ENCODE measurements around the gene MMP19. TPM values are rescaled to one million over a fixed set of nuclear protein-coding genes. Genes with fewer than 3 reads are reported as not detected.

Gene MMP19
- total RNA-seq, 4 donors from 2014 or later: 5.5 to 17.4 (median 8.5) TPM

DNA sequence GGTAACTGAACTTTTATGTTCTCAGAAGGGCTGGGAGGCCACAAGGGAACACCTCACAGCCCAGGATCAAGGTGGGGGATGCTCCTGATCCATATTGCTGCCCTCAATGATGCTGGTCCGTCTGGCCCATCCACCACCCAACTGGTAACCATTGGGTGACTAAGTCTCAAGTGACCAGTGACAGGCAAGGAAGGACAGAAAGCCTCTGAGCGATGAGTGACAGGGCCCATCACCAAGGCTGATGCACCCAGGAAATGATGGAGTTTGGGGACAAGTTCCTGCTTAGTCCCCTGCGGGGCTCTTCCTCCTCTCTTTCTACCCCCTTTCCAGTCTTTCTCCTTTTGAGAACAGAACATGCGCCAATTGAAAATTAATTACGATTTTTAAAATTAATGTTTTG lies 2.6 kb upstream of the MMP19 start:
- intact Hi-C loops (cut with DNase I): no loop called here
- Histone ChIP-seq H3K4me3 (no peak overlapping the region), H3K9me3 (no peaks in the 10 kb centered on the region), H3K27ac (replicated peaks in 1 of 4) (peak overlapping the region in 3 of 4 donors; percentile 14 to 87 (median 48)), H3K4me1 (peaks cover 18 to 44% (median 30%) of the 10 kb centered on the region in 4 donors), H3K36me3 (no peaks in the 10 kb centered on the region), H3K27me3 (peaks cover 0 to 49% (median 0%) of the 10 kb centered on the region in 4 donors)
- 74% methylated on average over 5 of the region's 5 CpGs for WGBS
- TF ChIP-seq POLR2A (IDR thresholded peaks at IDR 0.05; ENCODE audit: low read depth): no peak
- no peak for TF ChIP-seq EP300 (IDR thresholded peaks at IDR 0.05)
- no peak for TF ChIP-seq CTCF (IDR thresholded peaks at IDR 0.05)
- TF ChIP-seq POLR2AphosphoS5 (IDR thresholded peaks at IDR 0.05): no peak
- no peak for DNase-seq (ENCODE audit: extremely low spot score)

DNA sequence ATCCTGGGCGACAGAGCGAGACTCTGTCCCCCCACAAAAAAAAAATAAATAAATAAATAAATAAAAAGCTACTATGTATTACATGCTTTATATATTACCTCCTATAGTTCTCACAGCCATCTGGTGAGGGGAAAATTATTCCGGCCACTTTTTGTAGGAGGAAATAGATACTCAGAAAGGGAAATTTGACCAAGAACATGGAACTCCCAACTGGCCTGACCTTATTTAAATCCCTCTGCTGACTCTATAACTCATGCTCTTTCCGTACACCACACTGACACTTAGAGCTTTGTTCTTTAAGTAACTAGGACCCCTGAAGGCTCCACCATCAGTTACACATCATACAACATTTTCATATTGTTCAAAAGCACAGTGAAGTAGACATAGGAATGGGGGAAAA lies 2.2 kb upstream of the MMP19 start:
- 85% methylated on average over 4 of the region's 4 CpGs for WGBS
- H3K4me1 ChIP-seq: peaks cover 18 to 44% (median 28%) of the 10 kb centered on the region in 4 donors
- H3K27me3 ChIP-seq: peaks cover 0 to 45% (median 0%) of the 10 kb centered on the region in 4 donors
- H3K9me3 ChIP-seq: no peaks in the 10 kb centered on the region
- no peaks in the 10 kb centered on the region for H3K36me3 ChIP-seq
- no peak overlapping the region for H3K4me3 ChIP-seq
- no peak for TF ChIP-seq POLR2AphosphoS5 (IDR thresholded peaks at IDR 0.05)
- no peak for TF ChIP-seq EP300 (IDR thresholded peaks at IDR 0.05)
- TF ChIP-seq POLR2A (IDR thresholded peaks at IDR 0.05; ENCODE audit: low read depth): no peak
- TF ChIP-seq CTCF (IDR thresholded peaks at IDR 0.05): no peak
- no peak for DNase-seq (ENCODE audit: extremely low spot score)
- intact Hi-C loops (cut with DNase I): no loop called here
- H3K27ac ChIP-seq (replicated peaks in 1 of 4): peak overlapping the region in 2 of 4 donors; percentile 14 to 48

DNA sequence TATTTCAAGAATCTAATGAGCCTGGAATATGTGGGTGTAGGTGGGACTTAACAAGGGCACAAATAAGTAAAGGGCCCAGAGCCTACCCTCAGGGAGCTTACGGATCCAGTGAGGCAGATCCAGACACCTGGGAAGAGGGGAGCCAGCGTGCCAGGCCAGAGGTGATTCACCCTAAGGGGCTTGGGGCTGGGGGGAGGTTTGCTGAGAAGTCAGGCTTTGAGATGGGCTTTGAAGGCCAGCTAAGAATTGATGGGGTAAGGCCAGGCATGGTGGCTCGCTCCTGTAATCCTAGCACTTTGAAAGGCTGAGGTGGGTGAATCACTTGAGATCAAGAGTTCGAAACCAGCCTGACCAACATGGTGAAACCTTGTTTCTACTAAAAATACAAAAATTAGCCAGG lies 695 bp upstream of the MMP19 start:
- TF ChIP-seq CTCF (IDR thresholded peaks at IDR 0.05) (no peak), POLR2A (IDR thresholded peaks at IDR 0.05; ENCODE audit: low read depth) (no peak), EP300 (IDR thresholded peaks at IDR 0.05) (no peak), POLR2AphosphoS5 (IDR thresholded peaks at IDR 0.05) (no peak)
- peaks cover 13 to 33% (median 21%) of the 10 kb centered on the region in 4 donors for H3K4me1 ChIP-seq
- no peak for DNase-seq (ENCODE audit: extremely low spot score)
- H3K27me3 ChIP-seq: peaks cover 0 to 34% (median 0%) of the 10 kb centered on the region in 4 donors
- no peak overlapping the region for H3K4me3 ChIP-seq
- WGBS: 95% methylated on average over 4 of the region's 4 CpGs
- intact Hi-C loops (cut with DNase I): no loop called here
- H3K36me3 ChIP-seq: no peaks in the 10 kb centered on the region
- H3K27ac ChIP-seq (replicated peaks in 1 of 4): no peak overlapping the region
- no peaks in the 10 kb centered on the region for H3K9me3 ChIP-seq

GRCh38 chr12:55840581-55841351 lies 2.0 kb downstream of the MMP19 start:
- no peak overlapping the region for H3K27ac ChIP-seq (replicated peaks in 1 of 4)
- TF ChIP-seq EP300 (IDR thresholded peaks at IDR 0.05): no peak
- no peak for TF ChIP-seq CTCF (IDR thresholded peaks at IDR 0.05)
- no peak for TF ChIP-seq POLR2AphosphoS5 (IDR thresholded peaks at IDR 0.05)
- no peak for TF ChIP-seq POLR2A (IDR thresholded peaks at IDR 0.05; ENCODE audit: low read depth)
- H3K4me3 ChIP-seq: no peak overlapping the region
- H3K36me3 ChIP-seq: peaks cover 0 to 9% (median under 1%) of the 10 kb centered on the region in 4 donors
- H3K4me1 ChIP-seq: peaks cover 0 to 7% (median under 1%) of the 10 kb centered on the region in 4 donors
- 93% methylated on average over 11 of the region's 11 CpGs for WGBS
- H3K9me3 ChIP-seq: no peaks in the 10 kb centered on the region
- no peak for DNase-seq (ENCODE audit: extremely low spot score)
- intact Hi-C loops (cut with DNase I): no loop called here
- H3K27me3 ChIP-seq: peaks cover 0 to 29% (median 0%) of the 10 kb centered on the region in 4 donors

Data from esophagus muscularis mucosa (tissue), 4 donors.